ENCODE data around the gene SORD.

DNA sequence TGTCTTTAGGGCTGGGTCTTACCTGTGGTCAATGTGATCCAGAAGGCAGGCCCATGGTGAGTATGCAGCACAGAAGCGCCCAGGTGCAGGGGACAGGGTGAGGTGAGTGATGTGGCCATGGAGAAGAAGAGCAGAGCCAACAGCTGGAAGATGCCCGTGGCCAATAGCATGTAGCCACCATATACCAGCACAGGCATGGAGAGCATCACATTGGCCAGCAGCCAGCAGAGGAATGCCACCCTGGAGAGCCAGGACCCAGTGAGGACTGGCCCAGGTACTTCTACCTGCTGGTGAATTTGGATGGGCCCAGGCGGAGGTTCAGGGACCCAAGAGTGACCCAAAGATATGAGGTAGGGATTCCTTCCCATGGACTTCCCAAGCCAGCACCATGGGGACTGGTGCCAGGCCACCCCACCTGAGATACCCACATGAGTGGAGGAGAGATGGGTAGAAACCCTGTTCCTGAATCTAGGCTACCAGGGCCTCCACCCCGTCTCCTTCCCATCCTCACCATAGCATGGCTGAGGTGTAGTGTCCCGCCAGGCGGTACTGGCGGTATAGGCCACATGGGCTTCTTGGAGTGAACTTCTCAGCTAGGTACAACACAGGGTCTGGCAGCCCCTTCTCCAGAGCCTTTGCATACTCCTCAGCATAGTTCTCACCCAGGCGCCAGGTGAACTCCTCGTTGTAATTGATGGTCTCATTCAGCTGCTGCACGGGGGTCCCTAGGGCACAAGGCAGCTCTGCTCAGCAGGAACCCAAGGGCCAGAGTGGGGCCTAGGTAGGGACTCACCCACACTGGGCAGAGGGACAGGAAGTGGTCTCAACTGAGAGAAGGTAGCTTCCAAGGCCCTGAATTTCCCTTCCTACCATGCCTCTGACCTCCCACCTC lies 97.3 kb downstream of the SORD start:
- TF ChIP-seq EZH2 (IDR thresholded peaks at IDR 0.05) (no peak), POLR2AphosphoS5 (IDR thresholded peaks at IDR 0.05; ENCODE audit: borderline replicate concordance, low read depth, low read length) (no peak), FOXP2 (optimal IDR thresholded peaks at IDR 0.05; ENCODE audit: control extremely low read depth, extremely low read length, insufficient read depth) (no peak)

Data from SK-N-MC (cell line).